NCI-H1436 treated with DMSO at 0.1 percent for 48 hours (cell line): Measurements from ENCODE around the gene CCM2L.

Experiments
- DNase-seq: peaks from one replicate; lab custom pipeline; 2025; lab: John Stamatoyannopoulos, UW

The CCM2L gene

DNA sequence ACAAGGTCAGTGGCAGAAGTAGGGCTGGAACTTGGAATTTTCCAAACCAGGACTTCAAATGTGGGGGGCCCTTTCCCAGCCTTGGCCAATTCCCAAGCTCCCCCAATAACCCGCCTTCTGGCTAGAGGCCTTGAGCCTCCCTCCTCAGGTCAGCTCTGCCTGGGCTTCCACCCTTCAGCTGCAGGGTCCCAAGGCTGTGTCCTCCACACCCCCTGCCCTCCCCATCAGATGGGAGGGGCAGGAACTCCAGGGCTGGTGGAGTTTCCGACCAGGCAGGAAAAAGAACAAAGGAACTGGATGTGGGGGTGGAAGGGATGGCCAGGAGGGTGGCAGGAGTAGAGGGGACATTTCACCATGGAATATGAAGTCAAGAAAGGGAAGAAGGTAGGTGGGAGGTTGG, at the start of gene CCM2L:
TSS of gene CCM2L (plus strand) at position 338 of the 400 bp plus-strand sequence. CDS start at position 355, 17 bp downstream.
- no peak for DNase-seq

DNA sequence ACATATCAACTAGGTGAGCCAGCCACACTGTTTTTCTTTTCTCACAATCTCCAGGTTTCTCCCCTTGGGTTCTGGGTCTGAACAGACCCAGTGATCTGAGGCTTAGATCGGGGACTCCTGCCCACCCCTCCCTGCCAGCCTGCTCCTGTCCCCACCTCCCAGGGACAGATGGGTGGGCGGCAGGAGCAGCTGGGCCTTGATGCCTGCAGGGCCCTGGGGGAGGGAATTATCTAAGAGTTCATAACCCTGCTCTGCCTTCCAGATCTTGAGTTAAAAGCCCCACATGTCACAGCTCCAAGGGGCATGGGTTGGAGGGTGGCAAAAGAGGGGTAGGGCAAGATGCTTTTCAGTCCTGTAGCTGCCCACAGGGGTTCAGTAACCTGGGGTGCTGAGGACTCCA, 47.5 kb upstream of the CCM2L start:
- DNase-seq: no peak

DNA sequence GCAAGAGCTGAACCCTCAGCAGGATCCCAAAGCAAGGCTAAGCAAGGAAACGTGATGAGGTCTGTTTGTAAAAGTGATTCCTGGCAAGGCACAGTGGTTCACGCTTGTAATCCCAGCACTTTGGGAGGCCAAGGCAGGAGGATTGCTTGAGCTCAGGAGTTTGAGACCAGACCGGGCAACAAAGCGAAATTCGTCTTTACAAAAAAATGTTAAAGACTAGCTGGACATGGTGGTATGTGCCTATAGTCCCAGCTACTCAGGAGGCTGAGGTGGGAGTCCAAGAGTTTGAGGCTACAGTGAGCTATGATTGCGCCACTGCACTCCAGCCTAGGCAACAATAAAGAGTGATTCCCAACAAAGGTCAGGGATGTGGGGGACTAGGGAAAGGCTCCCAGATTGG, 46.3 kb upstream of the CCM2L start:
- DNase-seq: no peak

DNA sequence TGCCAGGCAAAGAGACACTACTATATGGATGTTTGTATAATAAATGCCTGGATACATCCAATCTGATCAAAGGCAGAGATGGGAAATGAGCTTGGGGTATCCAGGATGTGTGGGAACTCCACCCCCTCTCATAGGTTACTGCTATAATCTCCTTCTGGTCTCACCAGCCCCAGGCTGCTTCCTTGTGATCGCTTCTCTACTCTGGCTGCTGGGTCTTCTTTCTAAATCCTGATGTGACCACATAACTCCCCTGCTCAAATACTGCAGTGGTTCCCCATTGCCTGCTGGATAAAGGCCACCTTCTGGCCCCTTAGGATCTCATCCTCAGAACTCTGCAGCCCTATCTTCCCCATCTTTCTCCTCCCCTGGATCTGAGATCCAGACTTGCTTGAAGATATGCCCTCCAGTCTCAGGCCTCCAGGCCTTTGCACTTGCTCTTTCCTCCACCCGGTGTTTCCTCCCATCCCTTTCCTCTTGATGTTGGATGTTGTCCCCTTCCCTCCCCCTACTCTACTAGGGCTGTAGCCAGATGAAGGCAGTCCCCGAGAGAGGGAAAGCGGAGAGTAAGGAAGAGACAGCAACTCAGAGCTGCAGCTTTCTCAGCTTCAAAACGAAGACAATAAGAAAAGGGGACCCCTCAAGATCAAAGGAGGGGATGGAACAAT, 43.1 kb upstream of the CCM2L start:
- DNase-seq: no peak

DNA sequence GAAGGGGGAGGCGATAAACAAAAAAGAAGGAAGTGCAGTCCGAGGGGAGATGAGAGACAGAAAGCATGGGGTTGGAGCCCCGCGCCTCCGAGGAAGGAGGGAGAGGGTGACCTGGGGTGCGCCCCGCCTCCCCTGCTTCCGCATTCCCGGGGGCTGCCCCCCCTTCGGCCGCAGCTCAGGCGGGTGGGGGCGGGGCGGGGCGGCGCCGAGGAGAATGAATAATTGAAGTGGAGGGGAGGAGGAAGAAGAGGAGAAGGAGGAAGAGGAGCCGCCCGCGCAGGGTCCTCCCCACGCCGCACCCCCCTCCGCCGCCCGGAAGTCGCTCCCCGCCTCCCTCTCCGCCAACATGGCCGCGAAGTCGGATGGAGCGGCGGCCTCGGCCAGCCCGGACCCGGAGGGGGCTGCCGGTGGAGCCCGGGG, 42.4 kb upstream of the CCM2L start, which contains the start of gene XKR7:
TSS of gene XKR7 (plus strand) at position 322 of the 420 bp plus-strand sequence. CDS start at position 347, 25 bp downstream.
- DNase-seq: no peak

DNA sequence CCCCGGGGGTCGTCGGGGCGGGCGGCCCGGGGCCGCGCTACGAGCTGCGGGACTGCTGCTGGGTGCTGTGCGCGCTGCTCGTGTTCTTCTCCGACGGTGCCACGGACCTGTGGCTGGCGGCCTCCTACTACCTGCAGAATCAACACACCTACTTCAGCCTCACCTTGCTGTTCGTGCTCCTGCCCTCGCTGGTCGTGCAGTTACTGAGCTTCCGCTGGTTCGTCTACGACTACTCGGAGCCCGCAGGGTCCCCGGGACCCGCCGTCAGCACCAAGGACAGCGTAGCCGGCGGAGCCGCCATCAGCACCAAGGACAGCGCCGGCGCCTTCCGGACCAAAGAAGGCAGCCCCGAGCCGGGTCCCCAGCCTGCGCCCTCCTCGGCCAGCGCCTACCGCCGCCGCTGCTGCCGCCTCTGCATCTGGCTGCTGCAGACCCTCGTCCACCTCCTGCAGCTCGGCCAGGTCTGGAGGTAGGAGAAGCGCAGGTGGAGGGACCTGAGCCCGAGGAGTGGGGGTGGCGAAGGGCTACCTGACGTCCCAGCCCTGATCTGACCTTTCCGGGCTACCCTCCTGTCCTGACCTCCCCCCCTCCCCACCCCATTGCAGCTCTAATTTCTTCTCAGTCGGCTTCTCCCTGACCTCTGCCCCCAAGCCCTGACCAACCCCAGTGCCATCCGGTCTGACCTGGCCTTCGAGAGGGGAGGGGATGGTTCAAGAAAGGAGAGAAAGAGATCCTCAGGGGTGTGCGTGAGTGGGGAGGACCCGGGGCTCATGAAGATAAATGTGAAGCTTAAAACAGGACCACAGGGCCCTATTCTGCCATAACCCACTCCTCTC, 41.7 kb upstream of the CCM2L start:
- no peak for DNase-seq

DNA sequence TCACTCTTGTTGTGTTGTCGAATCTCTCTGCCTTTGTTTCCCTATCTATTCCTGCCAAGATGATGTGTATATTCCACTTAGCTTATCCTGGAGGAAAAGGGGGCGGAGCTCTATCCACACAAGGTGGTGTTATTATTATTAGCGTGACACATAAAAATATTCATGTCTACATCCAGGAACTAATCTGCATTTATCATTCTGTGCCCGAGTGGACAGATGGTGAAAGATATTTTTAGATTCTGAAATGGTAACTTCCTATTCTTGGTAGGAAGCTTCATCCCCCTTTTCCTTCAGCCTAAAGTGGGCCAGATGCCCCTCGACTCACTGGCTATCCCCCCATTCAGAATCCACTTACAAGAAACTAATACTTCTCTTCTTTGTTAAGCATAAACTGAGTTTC, 40.2 kb upstream of the CCM2L start:
- no peak for DNase-seq

- no peak for DNase-seq
These were observed 37.7 kb upstream of the CCM2L start for GRCh38 chr20:31972471-31973021.

DNA sequence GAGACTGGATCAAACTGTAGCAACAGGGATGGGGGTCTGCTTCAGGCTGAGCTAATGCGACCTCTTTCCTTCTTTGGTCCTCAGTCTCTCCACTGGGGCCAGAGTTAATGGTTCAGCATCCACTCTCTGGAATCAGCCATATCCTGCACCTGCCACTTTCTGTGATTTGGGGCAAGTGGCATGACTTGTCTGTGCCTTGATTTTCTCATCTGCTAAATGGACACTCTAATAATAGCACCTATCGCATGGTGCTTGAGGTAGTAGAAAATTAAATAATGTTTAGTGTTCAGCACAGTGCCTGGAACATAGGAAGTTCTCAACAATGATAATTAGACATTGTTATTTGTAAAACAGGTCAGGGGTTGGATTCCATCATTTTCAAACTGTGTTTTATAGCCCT, 35.9 kb upstream of the CCM2L start:
- DNase-seq: no peak

- no peak for DNase-seq
These were observed 35.2 kb upstream of the CCM2L start for GRCh38 chr20:31974951-31975487.

DNA sequence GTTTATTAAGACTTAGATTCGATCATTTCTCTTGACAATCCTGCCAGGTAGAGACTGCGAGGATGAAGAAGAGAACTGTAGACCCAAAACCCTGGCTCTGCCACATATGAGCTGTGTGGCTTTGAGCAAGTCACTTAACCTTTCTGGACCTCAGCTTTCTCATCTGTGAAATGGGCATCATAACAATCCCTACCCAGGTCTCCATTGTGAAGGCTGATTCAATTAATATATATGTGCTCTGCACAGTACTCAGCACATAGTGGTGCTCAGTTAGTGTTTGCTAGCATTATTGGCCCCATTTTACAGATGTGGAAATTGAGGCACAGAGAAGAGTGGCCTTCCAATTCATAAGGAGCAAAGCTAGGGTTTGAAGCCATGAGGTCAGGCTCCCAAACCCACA, 34.4 kb upstream of the CCM2L start:
- no peak for DNase-seq

GRCh38 chr20:31977080-31977479, 33.2 kb upstream of the CCM2L start:
- DNase-seq: no peak

GRCh38 chr20:31979713-31980426, 30.4 kb upstream of the CCM2L start:
- DNase-seq: no peak

GRCh38 chr20:31981784-31982183, 28.5 kb upstream of the CCM2L start:
- DNase-seq: no peak

GRCh38 chr20:31984981-31985471, 25.2 kb upstream of the CCM2L start:
- no peak for DNase-seq

- DNase-seq: no peak
These were observed 22.5 kb upstream of the CCM2L start for GRCh38 chr20:31987744-31988143.

DNA sequence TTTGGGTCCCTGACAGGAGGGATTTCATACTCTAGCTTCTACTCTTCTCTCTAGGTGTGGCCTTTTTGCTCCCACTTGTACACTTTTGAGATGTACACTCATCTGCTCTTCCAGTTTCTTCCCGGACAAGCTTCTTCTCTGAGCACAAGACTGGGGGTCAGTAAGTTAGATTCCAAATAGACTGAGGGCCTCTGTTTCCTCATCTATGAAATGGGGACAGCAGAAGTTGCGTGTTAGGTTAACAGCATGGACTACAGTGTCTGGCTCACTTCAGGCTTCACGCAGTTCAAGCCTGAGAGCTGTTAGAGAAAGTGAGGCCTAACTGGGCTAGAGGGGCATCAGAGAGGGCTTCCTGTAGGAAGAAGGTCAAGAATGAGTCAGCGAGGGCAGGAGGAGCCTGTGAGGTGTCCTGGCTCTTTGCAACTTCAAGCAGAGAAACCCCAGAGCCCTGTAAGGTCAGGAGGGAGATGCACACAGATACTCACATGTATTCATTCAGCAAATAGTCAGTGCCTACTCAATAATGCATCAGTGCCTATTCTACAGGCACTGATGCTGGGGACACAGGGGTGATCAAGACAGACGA, 21.7 kb upstream of the CCM2L start:
- DNase-seq: no peak

GRCh38 chr20:31989030-31989645, 21.1 kb upstream of the CCM2L start:
- no peak for DNase-seq

- no peak for DNase-seq
These were observed 19.4 kb upstream of the CCM2L start for GRCh38 chr20:31990641-31991338.

DNA sequence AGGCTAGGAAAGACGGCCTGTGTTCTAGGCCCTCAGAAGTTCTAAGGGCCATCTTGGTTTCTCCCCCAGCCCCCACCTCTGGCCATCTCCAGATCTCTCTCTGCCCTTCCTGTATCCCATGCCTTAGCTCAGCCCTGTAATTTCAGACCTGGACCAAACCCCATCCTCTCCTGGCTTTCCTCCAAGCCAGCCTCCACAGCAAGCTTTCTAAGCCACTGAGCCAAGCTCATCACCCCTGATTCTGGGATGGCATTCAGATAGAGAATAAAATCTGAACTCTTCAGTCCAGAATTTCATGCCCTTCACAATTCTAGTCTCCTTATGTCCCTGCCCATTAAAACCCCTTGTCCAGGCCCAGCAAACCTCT, 18.9 kb upstream of the CCM2L start:
- no peak for DNase-seq

GRCh38 chr20:31992086-31992485, 18.2 kb upstream of the CCM2L start:
- no peak for DNase-seq
